K562 (cell line): ENCODE measurements around the gene LRMDA. TPM values are rescaled to one million over a fixed set of nuclear protein-coding genes. Genes with fewer than 3 reads are reported as not detected.
A peak's percentile ranks its signal among the peaks of the same experiment; 100 is the strongest.

Experiments used
- ATAC-seq: fragments of 200-7000 bp; cut with Tn5 transposase; 3 replicates; pipeline ENCODE4 v1.9.1; 2020; ENCODE audit warnings: moderate library complexity
- BruUV-seq: library from RNA; stranded (reverse); fragments of 400-500 nt; replicated peaks from 2 replicates; lab custom pipeline; 2021; lab: Mats Ljungman, UMichigan
- CTCF ChIA-PET: fragments of 300-600 bp; formaldehyde crosslinking; extraction: SDS; loops from one replicate; lab custom pipeline; 2021; ENCODE audit warnings: low intra/inter-chr PET ratio; lab: Yijun Ruan, JAX
- POLR2A ChIA-PET: fragments of 300-600, 350-650 bp; sonication (Branson Sonifier 250); formaldehyde crosslinking; extraction: SDS; loops from one replicate; lab custom pipeline; 2021; ENCODE audit warnings: antibody characterized with exemption, inconsistent platforms; lab: Yijun Ruan, JAX
- DNase-seq, 4 experiments: peaks; one replicate each; pipeline versions ENCODE4 v3.0.0 to v3.0.0-alpha.2; 2011 to 2018; ENCODE audit warnings: low spot score in 3 of 4, mixed read lengths in 3 of 4; ENCODE audit errors: extremely low read depth in 1 of 4
- FAIRE-seq: peaks from 2 replicates; lab custom pipeline; 2011; peaks lifted over from hg19 to GRCh38; lab: Jason Lieb, UNC
- H2AFZ ChIP-seq: 2 replicates; pipeline ENCODE4 v1.6.0; 2011; ENCODE audit warnings: low read depth, low read length, control low read depth, inconsistent platforms
- H3K27ac ChIP-seq: fragments of 200-600 bp; 3 replicates; pipeline ENCODE4 v1.8.0; 2011; ENCODE audit warnings: low read depth, mild to moderate bottlenecking, control low read depth, inconsistent platforms, low read length, moderate library complexity, mixed read lengths; ENCODE audit errors: extremely low read depth
- H3K27me3 ChIP-seq, 2 experiments: fragments of 300-600 bp in 1 of 2; 2 replicates in 1 of 2; 3 replicates in 1 of 2; pipeline versions ENCODE4 v1.6.0 to v1.8.0; 2011; ENCODE audit warnings: inconsistent platforms in 2 of 2, low read length in 2 of 2, mild to moderate bottlenecking in 1 of 2, mixed read lengths in 1 of 2, moderate library complexity in 1 of 2; ENCODE audit not compliant: control insufficient read depth in 2 of 2, insufficient read depth in 2 of 2
- H3K36me3 ChIP-seq: fragments of 300-600 bp; 3 replicates; pipeline ENCODE4 v1.8.0; 2011; ENCODE audit warnings: mild to moderate bottlenecking, low read length, inconsistent platforms; ENCODE audit not compliant: control insufficient read depth, insufficient read depth
- H3K4me1 ChIP-seq, 2 experiments: fragments of 200-600 bp in 1 of 2; replicated peaks in 1 of 2; 2 replicates in 1 of 2; 3 replicates in 1 of 2; pipeline versions ENCODE4 v1.5.1 to v1.8.0; 2011; ENCODE audit warnings: inconsistent platforms in 2 of 2, low read length in 2 of 2, mild to moderate bottlenecking in 1 of 2, mixed read lengths in 1 of 2, moderate library complexity in 1 of 2; ENCODE audit not compliant: control insufficient read depth in 2 of 2, insufficient read depth in 2 of 2
- H3K4me2 ChIP-seq: 2 replicates; pipeline ENCODE4 v1.6.1; 2011; ENCODE audit warnings: low read length, control low read depth, inconsistent platforms, mixed read lengths; ENCODE audit not compliant: insufficient read depth
- H3K4me3 ChIP-seq: fragments of 200-600 bp; sonication (generic), shearing (Covaris generic); 2 replicates; pipeline ENCODE4 v1.5.1; 2016; ENCODE audit warnings: control low read depth, inconsistent platforms
- H3K79me2 ChIP-seq: fragments of 200-600 bp; 3 replicates; pipeline ENCODE4 v1.8.0; 2011; ENCODE audit warnings: low read length, inconsistent platforms; ENCODE audit not compliant: control insufficient read depth, insufficient read depth
- H3K9ac ChIP-seq, 2 experiments: 2 replicates each; pipeline versions ENCODE4 v1.6.0 to v1.6.1; 2011; ENCODE audit warnings: low read depth in 2 of 2, low read length in 2 of 2, control low read depth in 1 of 2, inconsistent platforms in 1 of 2, mild to moderate bottlenecking in 1 of 2, mixed read lengths in 1 of 2; ENCODE audit not compliant: insufficient read depth in 1 of 2
- H3K9me1 ChIP-seq: one replicate; pipeline ENCODE4 v1.6.0; 2011; ENCODE audit warnings: inconsistent platforms, mild to moderate bottlenecking, low read length, moderate library complexity; ENCODE audit not compliant: control insufficient read depth, insufficient read depth
- H3K9me3 ChIP-seq: replicated peaks from 2 replicates; pipeline ENCODE4 v1.5.1; 2011; ENCODE audit warnings: low read depth, low read length, inconsistent platforms; ENCODE audit not compliant: control insufficient read depth, insufficient read depth
- H4K20me1 ChIP-seq: replicated peaks from 2 replicates; pipeline ENCODE4 v1.6.1; 2011; ENCODE audit warnings: low read length, inconsistent platforms, mixed read lengths; ENCODE audit not compliant: control insufficient read depth, insufficient read depth
- HMGN3 ChIP-seq: IDR thresholded peaks from 2 replicates; pipeline ENCODE4 v1.6.1; 2011; ENCODE audit warnings: borderline replicate concordance, low read depth, mild to moderate bottlenecking, mixed read lengths, low read length; ENCODE audit not compliant: insufficient read length; ENCODE audit errors: extremely low read depth
- JUND ChIP-seq, 2 experiments: IDR thresholded peaks; 2 replicates in 1 of 2; 3 replicates in 1 of 2; pipeline ENCODE4 v1.6.1; 2011; ENCODE audit warnings: borderline replicate concordance in 2 of 2, low read depth in 2 of 2, low read length in 2 of 2, improper control_type of control experiment in 1 of 2, missing biosample characterization in 1 of 2, missing genetic modification characterization in 1 of 2, missing genetic modification reagents in 1 of 2
- NCOA6 ChIP-seq: fragments of 450-650 bp; IDR thresholded peaks from 2 replicates; pipeline ENCODE4 v1.6.1; 2017; ENCODE audit warnings: mild to moderate bottlenecking
- RBM25 ChIP-seq: fragments of 200-400 bp; formaldehyde crosslinking; IDR thresholded peaks from 2 replicates; pipeline ENCODE4 v1.6.1; 2018; ENCODE audit warnings: low read length, low read depth, moderate library complexity; ENCODE audit not compliant: severe bottlenecking
- SMAD2 ChIP-seq: fragments of 150-350 bp; IDR thresholded peaks from 2 replicates; pipeline ENCODE4 v1.6.1; 2014; ENCODE audit warnings: low read depth, mild to moderate bottlenecking, low read length
- WGBS: fragments of 100-300 bp; shearing (Covaris generic); methylation state at CpG from one replicate; pipeline ENCODE4 v1.1.6; 2016; ENCODE audit warnings: low coverage, mixed read lengths; ENCODE audit not compliant: insufficient coverage; ENCODE audit errors: missing lambda C conversion rate; 5-methylcytosine and 5-hydroxymethylcytosine counted together
- in situ Hi-C: fragments of 300-500 bp; cut with MboI; formaldehyde crosslinking; loops from 4 replicates; pipeline ENCODE4 v1.15.0; 2018; ENCODE audit warnings: inconsistent platforms, mixed read lengths
- intact Hi-C: fragments of 100-400 bp; cut with micrococcal nuclease; formaldehyde crosslinking; loops from 2 replicates; pipeline ENCODE4 v1.14.2; 2022
- polyA plus RNA-seq, 8 experiments: library from polyadenylated mRNA; depleted of rRNA in 4 of 8; stranded (reverse) in 5 of 8; unstranded in 3 of 8; fragments of >200 nt; fragmentation: Nextera tagmentation in 2 of 8; fragmentation: Illumina TruSeq in 1 of 8; extraction: Ambion mirVana in 2 of 8; extraction: Trizol in 1 of 8; gene quantifications; 2 replicates each; pipeline versions ENCODE4 v1.2.1 to v1.2.3, GENCODE V29; 2011 to 2014; ENCODE audit warnings: inconsistent platforms in 1 of 8, missing spikeins in 1 of 8
- total RNA-seq, 7 experiments: library from RNA; depleted of rRNA in 6 of 7; stranded (reverse); fragments of >200 nt in 6 of 7; fragmentation: Illumina TruSeq in 2 of 7; extraction: Trizol in 2 of 7; gene quantifications; 2 replicates each; pipeline versions ENCODE4 v1.2.1 to v1.2.3, GENCODE V29; 2011 to 2021; ENCODE audit warnings: low replicate concordance in 1 of 7
- TF ChIP-seq, protein P1 (sequence below): fragments of 450-650 bp; formaldehyde crosslinking; IDR thresholded peaks from 2 replicates; pipeline ENCODE4 v1.4.0; 2020; ENCODE audit warnings: mild to moderate bottlenecking, mixed read lengths
- TF ChIP-seq, protein P2 (sequence below): sonication (generic); formaldehyde crosslinking; IDR thresholded peaks from 2 replicates; pipeline ENCODE4 v1.8.0; 2023; ENCODE audit warnings: missing genetic modification reagents, mild to moderate bottlenecking, borderline replicate concordance
- TF ChIP-seq, protein P3 (sequence below): sonication (generic); formaldehyde crosslinking; IDR thresholded peaks from 2 replicates; pipeline ENCODE4 v1.8.1; 2023; ENCODE audit warnings: mild to moderate bottlenecking, missing genetic modification reagents, moderate library complexity

Gene LRMDA
- total and polyA plus RNA-seq, 9 of the 15 experiments (the other 6 are each of a cell fraction or from before 2014, with no cell fraction given), result 0.25 TPM; not detected in 8

DNA sequence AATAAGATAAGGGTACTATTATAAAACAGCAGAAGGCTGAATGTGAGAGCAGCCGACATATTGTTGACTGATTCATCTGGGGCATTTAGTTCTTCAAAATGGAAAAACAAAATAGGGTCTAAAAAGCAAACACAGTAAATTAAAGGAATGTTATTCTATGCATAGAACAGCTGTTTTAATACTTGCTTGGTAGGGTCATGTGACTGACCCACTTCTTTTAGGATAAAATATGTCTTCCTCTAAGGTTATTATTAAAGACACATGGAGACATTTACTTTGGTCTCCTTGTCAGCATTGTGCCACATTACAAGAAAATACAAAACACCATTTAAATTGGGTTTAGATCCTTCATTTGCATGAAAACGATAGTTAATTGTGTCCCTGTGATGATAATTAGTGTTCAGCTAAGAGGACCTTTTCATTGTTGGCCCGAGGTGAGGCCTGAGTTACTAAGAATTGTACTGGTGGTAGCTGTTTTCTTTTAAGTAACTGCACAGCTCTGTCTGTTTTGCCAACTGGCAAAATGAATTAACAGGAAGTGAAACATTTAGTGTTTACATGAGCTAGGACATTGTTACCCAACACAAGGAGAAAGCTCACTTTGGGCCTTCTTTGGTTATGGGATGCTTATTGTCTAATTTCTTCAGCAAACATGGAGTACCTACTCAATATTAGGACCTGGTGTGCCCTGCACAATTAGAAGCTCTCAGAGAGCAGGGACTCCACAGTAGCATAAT lies 764.4 kb downstream of the LRMDA start:
- intact Hi-C loops (no loop called here), in situ Hi-C loops (no loop called here)
- no peak for ATAC-seq
- Histone ChIP-seq H3K4me2 (no peak overlapping the region), H3K9ac (no peak overlapping the region), H3K4me3 (no peak overlapping the region), H3K27me3 (no peaks in the 10 kb centered on the region), H3K36me3 (no peaks in the 10 kb centered on the region), H3K9me3 (no peaks in the 10 kb centered on the region), H3K79me2 (no peaks in the 10 kb centered on the region), H3K4me1 (no peaks in the 10 kb centered on the region), H3K9me1 (no peaks in the 10 kb centered on the region), H3K27ac (no peak overlapping the region), H4K20me1 (no peaks in the 10 kb centered on the region), H2AFZ (no peak overlapping the region)
- WGBS, result 0% methylated on average over 3 of the region's 3 CpGs
- CTCF ChIA-PET, result no interaction called here
- POLR2A ChIA-PET, result interaction anchor here (0.6 kb wide), 1 partner anchor 20 kb away, joined by 3 read pairs; no protein-coding TSS in a partner anchor
- FAIRE-seq, result no peak
- no TSS peak for BruUV-seq
- DNase-seq, result no peak
- TF ChIP-seq RBM25 (no peak), JUND (IDR thresholded peaks at IDR 0.05; ENCODE audit: borderline replicate concordance, low read depth, low read length) (no peak), JUND (tag; IDR thresholded peaks at IDR 0.05; ENCODE audit: borderline replicate concordance, low read depth, low read length) (no peak), HMGN3 (no peak), SMAD2 (no peak), NCOA6 (no peak)
- TF ChIP-seq, protein P1, sequence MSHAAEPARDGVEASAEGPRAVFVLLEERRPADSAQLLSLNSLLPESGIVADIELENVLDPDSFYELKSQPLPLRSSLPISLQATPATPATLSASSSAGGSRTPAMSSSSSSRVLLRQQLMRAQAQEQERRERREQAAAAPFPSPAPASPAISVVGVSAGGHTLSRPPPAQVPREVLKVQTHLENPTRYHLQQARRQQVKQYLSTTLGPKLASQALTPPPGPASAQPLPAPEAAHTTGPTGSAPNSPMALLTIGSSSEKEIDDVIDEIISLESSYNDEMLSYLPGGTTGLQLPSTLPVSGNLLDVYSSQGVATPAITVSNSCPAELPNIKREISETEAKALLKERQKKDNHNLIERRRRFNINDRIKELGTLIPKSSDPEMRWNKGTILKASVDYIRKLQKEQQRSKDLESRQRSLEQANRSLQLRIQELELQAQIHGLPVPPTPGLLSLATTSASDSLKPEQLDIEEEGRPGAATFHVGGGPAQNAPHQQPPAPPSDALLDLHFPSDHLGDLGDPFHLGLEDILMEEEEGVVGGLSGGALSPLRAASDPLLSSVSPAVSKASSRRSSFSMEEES (CRISPR knock-in tag), result peak; percentile 49; the same call in 1 of the 2 replicates
- TF ChIP-seq, protein P2, sequence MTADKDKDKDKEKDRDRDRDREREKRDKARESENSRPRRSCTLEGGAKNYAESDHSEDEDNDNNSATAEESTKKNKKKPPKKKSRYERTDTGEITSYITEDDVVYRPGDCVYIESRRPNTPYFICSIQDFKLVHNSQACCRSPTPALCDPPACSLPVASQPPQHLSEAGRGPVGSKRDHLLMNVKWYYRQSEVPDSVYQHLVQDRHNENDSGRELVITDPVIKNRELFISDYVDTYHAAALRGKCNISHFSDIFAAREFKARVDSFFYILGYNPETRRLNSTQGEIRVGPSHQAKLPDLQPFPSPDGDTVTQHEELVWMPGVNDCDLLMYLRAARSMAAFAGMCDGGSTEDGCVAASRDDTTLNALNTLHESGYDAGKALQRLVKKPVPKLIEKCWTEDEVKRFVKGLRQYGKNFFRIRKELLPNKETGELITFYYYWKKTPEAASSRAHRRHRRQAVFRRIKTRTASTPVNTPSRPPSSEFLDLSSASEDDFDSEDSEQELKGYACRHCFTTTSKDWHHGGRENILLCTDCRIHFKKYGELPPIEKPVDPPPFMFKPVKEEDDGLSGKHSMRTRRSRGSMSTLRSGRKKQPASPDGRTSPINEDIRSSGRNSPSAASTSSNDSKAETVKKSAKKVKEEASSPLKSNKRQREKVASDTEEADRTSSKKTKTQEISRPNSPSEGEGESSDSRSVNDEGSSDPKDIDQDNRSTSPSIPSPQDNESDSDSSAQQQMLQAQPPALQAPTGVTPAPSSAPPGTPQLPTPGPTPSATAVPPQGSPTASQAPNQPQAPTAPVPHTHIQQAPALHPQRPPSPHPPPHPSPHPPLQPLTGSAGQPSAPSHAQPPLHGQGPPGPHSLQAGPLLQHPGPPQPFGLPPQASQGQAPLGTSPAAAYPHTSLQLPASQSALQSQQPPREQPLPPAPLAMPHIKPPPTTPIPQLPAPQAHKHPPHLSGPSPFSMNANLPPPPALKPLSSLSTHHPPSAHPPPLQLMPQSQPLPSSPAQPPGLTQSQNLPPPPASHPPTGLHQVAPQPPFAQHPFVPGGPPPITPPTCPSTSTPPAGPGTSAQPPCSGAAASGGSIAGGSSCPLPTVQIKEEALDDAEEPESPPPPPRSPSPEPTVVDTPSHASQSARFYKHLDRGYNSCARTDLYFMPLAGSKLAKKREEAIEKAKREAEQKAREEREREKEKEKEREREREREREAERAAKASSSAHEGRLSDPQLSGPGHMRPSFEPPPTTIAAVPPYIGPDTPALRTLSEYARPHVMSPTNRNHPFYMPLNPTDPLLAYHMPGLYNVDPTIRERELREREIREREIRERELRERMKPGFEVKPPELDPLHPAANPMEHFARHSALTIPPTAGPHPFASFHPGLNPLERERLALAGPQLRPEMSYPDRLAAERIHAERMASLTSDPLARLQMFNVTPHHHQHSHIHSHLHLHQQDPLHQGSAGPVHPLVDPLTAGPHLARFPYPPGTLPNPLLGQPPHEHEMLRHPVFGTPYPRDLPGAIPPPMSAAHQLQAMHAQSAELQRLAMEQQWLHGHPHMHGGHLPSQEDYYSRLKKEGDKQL (CRISPR knock-in tag), result no peak
- TF ChIP-seq, protein P3, sequence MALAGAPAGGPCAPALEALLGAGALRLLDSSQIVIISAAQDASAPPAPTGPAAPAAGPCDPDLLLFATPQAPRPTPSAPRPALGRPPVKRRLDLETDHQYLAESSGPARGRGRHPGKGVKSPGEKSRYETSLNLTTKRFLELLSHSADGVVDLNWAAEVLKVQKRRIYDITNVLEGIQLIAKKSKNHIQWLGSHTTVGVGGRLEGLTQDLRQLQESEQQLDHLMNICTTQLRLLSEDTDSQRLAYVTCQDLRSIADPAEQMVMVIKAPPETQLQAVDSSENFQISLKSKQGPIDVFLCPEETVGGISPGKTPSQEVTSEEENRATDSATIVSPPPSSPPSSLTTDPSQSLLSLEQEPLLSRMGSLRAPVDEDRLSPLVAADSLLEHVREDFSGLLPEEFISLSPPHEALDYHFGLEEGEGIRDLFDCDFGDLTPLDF, result no peak
